K562 (cell line): ENCODE measurements around the gene NRXN2. TPM values are rescaled to one million over a fixed set of nuclear protein-coding genes. Genes with fewer than 3 reads are reported as not detected.

Source experiments
- L3MBTL2 ChIP-seq: fragments of 450-650 bp; IDR thresholded peaks from 2 replicates; pipeline ENCODE4 v1.6.1; 2016; ENCODE audit warnings: mild to moderate bottlenecking, moderate library complexity
- SPI1 ChIP-seq: IDR thresholded peaks from 2 replicates; pipeline ENCODE4 v1.6.1; 2011; ENCODE audit warnings: low read depth, low read length, control low read depth, borderline replicate concordance
- ZNF175 ChIP-seq: fragments of 200-800 bp; sonication (Bioruptor generic); IDR thresholded peaks from 2 replicates; pipeline ENCODE4 v1.6.1; 2016; ENCODE audit warnings: low read depth, mild to moderate bottlenecking, missing genetic modification characterization, missing compliant biosample characterization
- ZNF282 ChIP-seq: sonication (generic); formaldehyde crosslinking; IDR thresholded peaks from 2 replicates; pipeline ENCODE4 v1.8.1; 2023; ENCODE audit warnings: missing genetic modification reagents
- ZNF3 ChIP-seq: fragments of 250-450 bp; sonication (Bioruptor Pico); IDR thresholded peaks from 2 replicates; pipeline ENCODE4 v1.5.0; 2021; ENCODE audit warnings: mild to moderate bottlenecking, moderate library complexity
- ZNF444 ChIP-seq: fragments of 250-450 bp; sonication (Bioruptor Pico); IDR thresholded peaks from 2 replicates; pipeline ENCODE4 v1.4.0; 2020; ENCODE audit warnings: mild to moderate bottlenecking, moderate library complexity
- polyA plus RNA-seq, 8 experiments: library from polyadenylated mRNA; depleted of rRNA in 4 of 8; stranded (reverse) in 5 of 8; unstranded in 3 of 8; fragments of >200 nt; fragmentation: Nextera tagmentation in 2 of 8; fragmentation: Illumina TruSeq in 1 of 8; extraction: Ambion mirVana in 2 of 8; extraction: Trizol in 1 of 8; gene quantifications; 2 replicates each; pipeline versions ENCODE4 v1.2.1 to v1.2.3, GENCODE V29; 2011 to 2014; ENCODE audit warnings: inconsistent platforms in 1 of 8, missing spikeins in 1 of 8
- total RNA-seq, 7 experiments: library from RNA; depleted of rRNA in 6 of 7; stranded (reverse); fragments of >200 nt in 6 of 7; fragmentation: Illumina TruSeq in 2 of 7; extraction: Trizol in 2 of 7; gene quantifications; 2 replicates each; pipeline versions ENCODE4 v1.2.1 to v1.2.3, GENCODE V29; 2011 to 2021; ENCODE audit warnings: low replicate concordance in 1 of 7
- TF ChIP-seq, protein P1 (sequence below), 2 experiments: fragments of 450-650 bp in 1 of 2; sonication (generic) in 1 of 2; formaldehyde crosslinking in 1 of 2; IDR thresholded peaks; 2 replicates each; pipeline versions ENCODE4 v1.7.1 to v1.9.0; 2016 to 2022; ENCODE audit warnings: inconsistent platforms in 1 of 2, mild to moderate bottlenecking in 1 of 2, missing genetic modification reagents in 1 of 2
- TF ChIP-seq, protein P2 (sequence below): sonication (generic); formaldehyde crosslinking; IDR thresholded peaks from 2 replicates; pipeline ENCODE4 v1.4.0; 2020; ENCODE audit warnings: mild to moderate bottlenecking, missing genetic modification reagents

Gene NRXN2
- total and polyA plus RNA-seq, 9 of the 15 experiments (the other 6 are each of a cell fraction or from before 2014, with no cell fraction given), result 0.07 to 0.47 (median 0.15) TPM; not detected in 4

DNA sequence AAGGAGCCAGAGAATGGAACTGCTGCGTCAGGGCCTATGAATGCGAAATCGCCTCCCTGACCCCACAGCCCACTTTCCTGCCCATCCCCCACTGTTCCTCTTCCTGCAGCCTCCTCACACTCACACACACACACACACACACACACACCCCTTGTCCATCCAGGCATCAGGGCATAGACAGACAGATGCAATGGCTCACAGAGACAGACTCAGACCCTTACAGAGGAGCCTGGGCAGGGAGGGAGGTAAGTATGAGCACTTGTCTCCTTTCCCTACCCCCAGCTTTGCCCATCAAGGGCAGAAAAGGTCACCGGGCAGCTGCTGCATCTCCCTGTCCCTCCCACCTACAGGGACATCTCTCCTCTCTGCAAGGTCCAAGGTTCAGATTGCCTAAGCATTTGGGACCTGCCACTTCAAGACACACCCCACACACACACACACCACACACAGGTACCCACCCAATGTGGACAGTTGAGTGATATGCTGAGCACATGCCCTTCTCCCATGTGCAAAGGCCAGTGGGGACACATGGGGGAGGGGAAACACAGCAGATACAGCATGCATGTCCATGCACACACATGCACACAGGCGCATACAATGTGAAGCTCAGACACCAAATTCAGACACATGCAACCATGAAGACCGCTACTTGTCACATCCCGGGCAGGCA lies 2.0 kb upstream of the NRXN2 start (continued):
- TF ChIP-seq L3MBTL2 (no peak), ZNF444 (CRISPR knock-in tag) (no peak), ZNF3 (CRISPR knock-in tag) (no peak), ZNF175 (CRISPR knock-in tag) (no peak), ZNF282 (CRISPR knock-in tag) (no peak), SPI1 (no peak)
- TF ChIP-seq, protein P1, sequence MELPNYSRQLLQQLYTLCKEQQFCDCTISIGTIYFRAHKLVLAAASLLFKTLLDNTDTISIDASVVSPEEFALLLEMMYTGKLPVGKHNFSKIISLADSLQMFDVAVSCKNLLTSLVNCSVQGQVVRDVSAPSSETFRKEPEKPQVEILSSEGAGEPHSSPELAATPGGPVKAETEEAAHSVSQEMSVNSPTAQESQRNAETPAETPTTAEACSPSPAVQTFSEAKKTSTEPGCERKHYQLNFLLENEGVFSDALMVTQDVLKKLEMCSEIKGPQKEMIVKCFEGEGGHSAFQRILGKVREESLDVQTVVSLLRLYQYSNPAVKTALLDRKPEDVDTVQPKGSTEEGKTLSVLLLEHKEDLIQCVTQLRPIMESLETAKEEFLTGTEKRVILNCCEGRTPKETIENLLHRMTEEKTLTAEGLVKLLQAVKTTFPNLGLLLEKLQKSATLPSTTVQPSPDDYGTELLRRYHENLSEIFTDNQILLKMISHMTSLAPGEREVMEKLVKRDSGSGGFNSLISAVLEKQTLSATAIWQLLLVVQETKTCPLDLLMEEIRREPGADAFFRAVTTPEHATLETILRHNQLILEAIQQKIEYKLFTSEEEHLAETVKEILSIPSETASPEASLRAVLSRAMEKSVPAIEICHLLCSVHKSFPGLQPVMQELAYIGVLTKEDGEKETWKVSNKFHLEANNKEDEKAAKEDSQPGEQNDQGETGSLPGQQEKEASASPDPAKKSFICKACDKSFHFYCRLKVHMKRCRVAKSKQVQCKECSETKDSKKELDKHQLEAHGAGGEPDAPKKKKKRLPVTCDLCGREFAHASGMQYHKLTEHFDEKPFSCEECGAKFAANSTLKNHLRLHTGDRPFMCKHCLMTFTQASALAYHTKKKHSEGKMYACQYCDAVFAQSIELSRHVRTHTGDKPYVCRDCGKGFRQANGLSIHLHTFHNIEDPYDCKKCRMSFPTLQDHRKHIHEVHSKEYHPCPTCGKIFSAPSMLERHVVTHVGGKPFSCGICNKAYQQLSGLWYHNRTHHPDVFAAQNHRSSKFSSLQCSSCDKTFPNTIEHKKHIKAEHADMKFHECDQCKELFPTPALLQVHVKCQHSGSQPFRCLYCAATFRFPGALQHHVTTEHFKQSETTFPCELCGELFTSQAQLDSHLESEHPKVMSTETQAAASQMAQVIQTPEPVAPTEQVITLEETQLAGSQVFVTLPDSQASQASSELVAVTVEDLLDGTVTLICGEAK (IDR thresholded peaks at IDR 0.05), result no peak
- TF ChIP-seq, protein P1 (CRISPR knock-in tag; IDR thresholded peaks at IDR 0.05), result 0 out of 2 replicates have a peak, but pooled peaks have one; percentile 23
- TF ChIP-seq, protein P2, sequence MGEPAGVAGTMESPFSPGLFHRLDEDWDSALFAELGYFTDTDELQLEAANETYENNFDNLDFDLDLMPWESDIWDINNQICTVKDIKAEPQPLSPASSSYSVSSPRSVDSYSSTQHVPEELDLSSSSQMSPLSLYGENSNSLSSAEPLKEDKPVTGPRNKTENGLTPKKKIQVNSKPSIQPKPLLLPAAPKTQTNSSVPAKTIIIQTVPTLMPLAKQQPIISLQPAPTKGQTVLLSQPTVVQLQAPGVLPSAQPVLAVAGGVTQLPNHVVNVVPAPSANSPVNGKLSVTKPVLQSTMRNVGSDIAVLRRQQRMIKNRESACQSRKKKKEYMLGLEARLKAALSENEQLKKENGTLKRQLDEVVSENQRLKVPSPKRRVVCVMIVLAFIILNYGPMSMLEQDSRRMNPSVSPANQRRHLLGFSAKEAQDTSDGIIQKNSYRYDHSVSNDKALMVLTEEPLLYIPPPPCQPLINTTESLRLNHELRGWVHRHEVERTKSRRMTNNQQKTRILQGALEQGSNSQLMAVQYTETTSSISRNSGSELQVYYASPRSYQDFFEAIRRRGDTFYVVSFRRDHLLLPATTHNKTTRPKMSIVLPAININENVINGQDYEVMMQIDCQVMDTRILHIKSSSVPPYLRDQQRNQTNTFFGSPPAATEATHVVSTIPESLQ (CRISPR knock-in tag), result no peak
